Measurements from ENCODE around the gene DHRS12.
"Not testable (repeated sequence)": the region's sequence is repeated elsewhere in the genome, so short reads cannot be mapped to it uniquely, and the experiment has no call there.

Gene DHRS12

GRCh38 chr13:51826606-51827005 lies 22.6 kb upstream of the DHRS12 start:
- no peak for DNase-seq

GRCh38 chr13:51825681-51826254 lies 21.8 kb upstream of the DHRS12 start:
- no peak for DNase-seq

GRCh38 chr13:51825165-51825592 lies 21.2 kb upstream of the DHRS12 start:
- no peak for DNase-seq

GRCh38 chr13:51824712-51825111 lies 20.7 kb upstream of the DHRS12 start:
- not testable (repeated sequence) for DNase-seq

- DNase-seq = no peak
Measured at GRCh38 chr13:51823863-51824262, 19.9 kb upstream of the DHRS12 start.

GRCh38 chr13:51823359-51823758 lies 19.4 kb upstream of the DHRS12 start:
- no peak for DNase-seq

GRCh38 chr13:51822106-51822815 lies 18.3 kb upstream of the DHRS12 start:
- no peak for DNase-seq

- DNase-seq = no peak
Measured at GRCh38 chr13:51821606-51822005, 17.6 kb upstream of the DHRS12 start.

GRCh38 chr13:51820016-51820597 lies 16.1 kb upstream of the DHRS12 start:
- DNase-seq = no peak

GRCh38 chr13:51819544-51819943 lies 15.6 kb upstream of the DHRS12 start:
- no peak for DNase-seq

GRCh38 chr13:51818781-51819511 lies 15.0 kb upstream of the DHRS12 start:
- peak; percentile 68 for DNase-seq

- DNase-seq = no peak
Measured at GRCh38 chr13:51818276-51818675, 14.3 kb upstream of the DHRS12 start.

- no peak for DNase-seq
Measured at GRCh38 chr13:51817717-51818116, 13.8 kb upstream of the DHRS12 start.

GRCh38 chr13:51816604-51817249 lies 12.8 kb upstream of the DHRS12 start:
- no peak for DNase-seq

GRCh38 chr13:51815848-51816247 lies 11.9 kb upstream of the DHRS12 start:
- no peak for DNase-seq

GRCh38 chr13:51814825-51815650 lies 11.1 kb upstream of the DHRS12 start:
- DNase-seq = peak; percentile 61

GRCh38 chr13:51814071-51814470 lies 10.1 kb upstream of the DHRS12 start:
- no peak for DNase-seq

- DNase-seq = no peak
Measured at GRCh38 chr13:51811920-51812451, 8.0 kb upstream of the DHRS12 start.

- DNase-seq = no peak
Measured at GRCh38 chr13:51811046-51811445, 7.1 kb upstream of the DHRS12 start.

GRCh38 chr13:51808811-51809210 lies 4.8 kb upstream of the DHRS12 start:
- DNase-seq = no peak

- no peak for DNase-seq
Measured at GRCh38 chr13:51807041-51807440, 3.1 kb upstream of the DHRS12 start.

GRCh38 chr13:51806566-51806965 lies 2.6 kb upstream of the DHRS12 start:
- DNase-seq = no peak
